Measurements from ENCODE around the gene C1QTNF8.

C1QTNF8 gene, protein sequence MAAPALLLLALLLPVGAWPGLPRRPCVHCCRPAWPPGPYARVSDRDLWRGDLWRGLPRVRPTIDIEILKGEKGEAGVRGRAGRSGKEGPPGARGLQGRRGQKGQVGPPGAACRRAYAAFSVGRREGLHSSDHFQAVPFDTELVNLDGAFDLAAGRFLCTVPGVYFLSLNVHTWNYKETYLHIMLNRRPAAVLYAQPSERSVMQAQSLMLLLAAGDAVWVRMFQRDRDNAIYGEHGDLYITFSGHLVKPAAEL

DNA sequence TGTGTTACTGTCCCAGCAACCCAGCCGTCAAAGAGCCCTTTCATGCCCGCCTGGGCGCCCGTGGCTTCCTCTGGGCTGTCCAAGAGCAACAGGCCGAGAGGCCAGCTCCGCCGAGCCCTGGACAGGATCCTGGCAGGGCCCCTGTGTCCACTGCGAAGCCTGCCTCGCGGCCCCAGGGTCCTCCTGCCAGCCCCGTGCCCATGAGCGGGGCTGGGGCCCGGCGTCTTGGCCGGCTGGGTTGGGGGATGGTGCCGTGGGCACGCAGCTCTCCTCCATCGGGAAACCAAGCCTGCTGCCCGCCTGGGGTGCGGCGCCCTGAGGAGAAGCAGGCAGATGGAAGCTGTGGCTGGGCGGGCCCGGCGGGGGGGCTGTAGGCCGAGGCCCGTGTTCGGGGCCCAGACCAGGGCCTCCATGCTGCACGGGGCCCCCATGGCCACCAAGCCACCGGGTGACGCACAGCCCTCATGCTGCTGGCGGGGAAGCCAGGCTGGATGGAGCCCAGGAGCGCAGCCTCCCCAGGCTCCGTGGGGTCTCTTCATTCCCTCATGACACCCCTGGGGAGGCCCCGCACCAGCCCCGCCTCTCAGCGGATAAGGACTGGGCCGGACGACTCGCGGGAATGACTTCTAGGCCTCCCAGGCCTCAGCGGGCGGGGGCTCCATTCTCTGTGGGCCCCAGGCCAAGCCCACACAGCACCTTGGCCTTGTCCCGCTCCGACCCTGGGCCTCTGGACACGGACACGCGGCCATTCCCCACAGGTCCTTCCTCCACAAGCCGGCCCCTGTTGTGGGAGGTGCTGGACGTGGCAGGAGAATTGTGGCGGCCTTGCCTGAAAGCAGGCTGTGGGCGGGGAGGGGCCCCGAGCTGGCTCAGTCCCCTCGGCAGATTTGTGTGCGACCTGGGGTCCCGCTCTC lies at the start of gene C1QTNF8:
TSS of gene C1QTNF8 (minus strand) at position 76 of the 914 bp plus-strand sequence. CDS start 1,322 bp downstream, outside the sequence.
- no peak for DNase-seq (ENCODE audit: low read depth in 2 of 2)

DNA sequence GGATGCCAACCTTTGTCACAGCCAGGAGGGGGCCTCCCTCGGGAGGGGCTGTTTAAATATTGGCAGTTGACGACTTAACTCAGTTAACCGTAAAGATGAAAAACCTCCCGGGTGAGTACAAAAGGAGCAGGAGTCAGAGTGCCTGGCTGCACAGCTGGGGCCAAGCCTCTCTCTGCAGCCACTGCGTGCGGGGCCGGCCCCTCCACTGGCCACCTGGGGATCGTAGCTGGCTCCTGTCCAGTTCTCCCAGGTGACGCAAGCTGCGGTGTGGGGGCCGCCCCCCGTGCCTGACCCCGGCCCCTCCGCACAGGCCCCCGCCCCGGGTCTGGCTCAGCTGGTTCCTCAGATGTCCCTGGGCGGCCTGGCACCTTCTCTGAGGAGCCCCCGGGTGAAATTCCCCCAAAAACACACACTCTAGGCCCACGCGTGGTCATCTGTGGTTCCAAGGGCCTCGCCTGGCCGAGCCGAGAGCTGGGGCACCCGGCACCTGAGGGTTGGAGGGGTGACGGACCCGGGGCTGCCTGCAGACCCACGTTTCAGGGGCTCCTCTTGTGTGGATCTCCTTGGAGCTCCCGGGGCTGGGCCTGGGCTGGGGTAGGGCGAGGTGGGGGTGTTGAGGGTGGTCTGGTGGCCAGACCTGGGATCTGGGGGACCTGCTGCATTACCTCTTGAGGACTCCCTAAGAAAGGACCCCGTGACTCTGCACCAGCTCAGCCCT lies 49.5 kb upstream of the C1QTNF8 start:
- DNase-seq (ENCODE audit: low read depth in 2 of 2), result no peak

GRCh38 chr16:1144476-1145382 lies 48.7 kb upstream of the C1QTNF8 start:
- DNase-seq (ENCODE audit: low read depth in 2 of 2), result no peak

DNA sequence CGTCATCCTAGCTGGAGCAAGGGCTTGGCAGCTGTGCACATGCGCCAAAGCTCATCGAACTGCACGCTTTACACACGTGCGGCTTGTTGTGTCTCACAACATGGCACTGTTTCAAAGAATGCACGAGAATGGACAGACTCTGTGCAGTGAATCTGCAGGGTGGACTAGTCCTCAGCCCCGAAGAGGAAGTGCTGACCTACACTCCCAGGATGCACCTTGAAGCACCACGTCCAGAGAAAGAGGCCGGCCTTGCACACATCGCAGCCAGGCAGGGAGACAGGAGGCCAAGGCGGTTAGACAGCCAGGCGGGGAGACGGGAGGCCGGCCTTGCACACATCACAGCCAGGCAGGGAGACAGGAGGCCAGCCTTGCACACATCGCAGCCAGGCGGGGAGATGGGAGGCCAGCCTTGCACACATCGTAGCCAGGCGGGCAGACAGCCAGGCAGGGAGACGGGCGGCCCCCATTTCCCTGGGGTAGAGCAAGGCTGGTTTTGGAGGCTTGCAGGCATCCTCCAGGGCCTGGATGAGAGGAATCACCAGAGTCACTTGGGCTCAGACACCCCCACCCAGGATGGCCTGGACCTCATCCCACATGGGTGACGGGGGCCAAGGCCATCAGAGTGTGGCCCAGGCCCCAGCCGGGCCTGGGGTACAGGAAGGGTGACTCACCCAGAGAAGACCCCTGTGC lies 47.9 kb upstream of the C1QTNF8 start:
- DNase-seq (ENCODE audit: low read depth in 2 of 2), result no peak

DNA sequence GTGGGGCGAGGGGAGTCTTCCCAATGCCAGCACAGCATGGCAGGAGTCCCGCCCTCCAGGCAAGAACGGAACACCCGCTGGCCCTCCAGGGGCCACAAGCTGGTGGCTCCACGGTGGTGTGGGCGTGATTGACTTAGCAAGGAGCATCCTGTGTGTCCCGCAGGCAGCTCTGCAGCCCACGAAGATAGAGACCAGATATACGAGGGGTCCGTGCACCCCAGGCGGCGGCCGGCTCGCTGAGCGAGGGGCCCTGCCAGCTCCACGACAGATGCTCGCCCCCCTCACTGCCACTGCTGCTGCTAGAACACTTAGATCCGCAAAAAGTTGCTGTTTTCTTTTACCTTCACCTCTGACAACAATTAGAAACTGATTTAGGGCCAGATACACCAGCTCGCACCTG lies 46.9 kb upstream of the C1QTNF8 start:
- no peak for DNase-seq (ENCODE audit: low read depth in 2 of 2)

- no peak for DNase-seq (ENCODE audit: low read depth in 2 of 2)
Measured at GRCh38 chr16:1141716-1142115, 45.7 kb upstream of the C1QTNF8 start.

GRCh38 chr16:1141191-1141590 lies 45.1 kb upstream of the C1QTNF8 start:
- DNase-seq (ENCODE audit: low read depth in 2 of 2), result no peak

- no peak for DNase-seq (ENCODE audit: low read depth in 2 of 2)
Measured at GRCh38 chr16:1140582-1141162, 44.6 kb upstream of the C1QTNF8 start.

GRCh38 chr16:1137604-1138003 lies 41.6 kb upstream of the C1QTNF8 start:
- no peak for DNase-seq (ENCODE audit: low read depth in 2 of 2)

GRCh38 chr16:1135459-1135825 lies 39.4 kb upstream of the C1QTNF8 start:
- no peak for DNase-seq (ENCODE audit: low read depth in 2 of 2)

DNA sequence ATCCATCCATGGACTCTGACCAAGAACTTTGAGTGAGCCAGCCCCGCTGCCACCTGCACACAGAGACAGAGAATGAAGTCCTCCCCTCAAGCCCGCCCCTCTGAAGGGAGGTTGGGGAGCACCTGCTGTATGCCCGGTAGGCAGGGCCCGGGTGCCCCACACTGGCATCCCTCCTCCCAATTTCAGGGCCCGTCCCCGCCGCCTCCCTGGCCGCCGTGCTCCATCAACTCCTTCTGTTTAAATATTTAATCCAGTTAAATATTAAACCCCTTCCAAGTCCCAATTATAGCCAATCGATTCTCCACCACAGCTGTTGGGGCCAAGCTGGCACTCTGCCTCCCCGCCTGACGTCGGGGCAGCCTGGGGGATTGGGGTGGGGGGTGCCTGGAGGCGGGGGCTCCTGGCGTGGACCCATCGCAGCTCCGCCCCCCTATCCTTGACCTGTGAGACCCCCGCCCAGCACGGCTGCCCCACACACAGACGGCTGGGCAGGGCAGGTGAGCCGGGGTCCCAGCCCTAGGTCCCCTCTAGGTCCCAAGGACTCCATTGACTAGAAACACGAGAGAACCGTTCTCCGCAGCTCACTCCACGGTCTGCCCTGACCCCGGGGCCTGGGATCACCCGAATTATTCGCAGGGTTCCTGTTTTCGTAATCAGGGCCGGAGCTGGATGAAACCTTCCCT lies 38.9 kb upstream of the C1QTNF8 start:
- DNase-seq (ENCODE audit: low read depth in 2 of 2), result no peak

DNA sequence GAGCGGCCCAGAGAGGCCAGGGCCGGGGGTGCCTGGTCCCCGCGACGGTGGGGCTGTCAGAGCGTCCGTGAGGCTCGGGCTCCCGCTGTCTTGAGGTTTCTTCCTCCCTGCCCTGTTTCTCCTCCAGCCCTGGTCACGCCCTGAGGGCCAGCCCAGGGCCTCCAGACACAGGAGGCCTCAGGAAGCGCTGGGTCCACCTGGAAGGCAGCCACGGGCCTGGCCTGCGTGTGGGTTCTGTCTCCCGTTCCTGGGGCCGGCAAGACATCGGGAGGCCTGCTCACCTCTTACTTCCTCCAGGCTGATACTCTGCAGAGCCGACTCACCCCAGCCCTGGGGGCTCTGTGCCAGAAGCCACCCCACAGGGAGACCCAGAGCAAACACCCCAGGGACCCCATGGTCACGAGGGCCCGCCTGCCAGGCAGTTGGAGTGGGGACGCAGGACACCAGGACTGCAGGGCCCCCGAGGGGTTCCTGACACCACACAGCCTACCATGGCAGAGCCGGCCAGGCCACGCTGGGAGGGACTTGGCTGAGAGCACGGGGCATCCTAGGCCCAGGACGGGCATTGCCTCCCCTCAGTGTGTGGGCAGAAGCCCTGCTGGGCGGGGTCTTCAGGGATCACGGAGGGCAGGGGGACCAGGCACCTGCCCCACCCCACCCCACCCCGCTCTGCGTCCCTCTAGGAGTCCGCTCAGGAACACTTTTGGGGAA lies 37.9 kb upstream of the C1QTNF8 start:
- DNase-seq (ENCODE audit: low read depth in 2 of 2), result no peak

DNA sequence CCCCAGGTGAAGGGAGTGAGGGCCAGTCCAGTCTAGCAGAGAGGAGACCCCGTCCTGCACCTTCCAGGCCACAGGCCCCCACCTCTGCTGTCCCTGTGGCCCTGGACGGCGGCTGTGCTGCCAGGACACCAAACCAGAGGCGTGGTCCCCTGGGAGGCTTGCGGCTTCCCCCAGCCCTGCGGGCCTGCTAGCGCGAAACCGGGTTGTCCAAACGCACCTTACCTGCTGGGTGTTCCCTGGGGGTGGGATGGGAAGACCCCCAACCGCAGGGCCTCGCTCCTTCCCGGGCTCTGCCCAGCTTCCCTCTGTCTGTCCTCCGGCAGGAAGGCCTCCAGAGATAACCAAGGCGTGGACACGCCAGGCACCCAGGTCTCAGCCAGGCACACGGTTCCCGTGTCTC lies 37.2 kb upstream of the C1QTNF8 start:
- no peak for DNase-seq (ENCODE audit: low read depth in 2 of 2)

DNA sequence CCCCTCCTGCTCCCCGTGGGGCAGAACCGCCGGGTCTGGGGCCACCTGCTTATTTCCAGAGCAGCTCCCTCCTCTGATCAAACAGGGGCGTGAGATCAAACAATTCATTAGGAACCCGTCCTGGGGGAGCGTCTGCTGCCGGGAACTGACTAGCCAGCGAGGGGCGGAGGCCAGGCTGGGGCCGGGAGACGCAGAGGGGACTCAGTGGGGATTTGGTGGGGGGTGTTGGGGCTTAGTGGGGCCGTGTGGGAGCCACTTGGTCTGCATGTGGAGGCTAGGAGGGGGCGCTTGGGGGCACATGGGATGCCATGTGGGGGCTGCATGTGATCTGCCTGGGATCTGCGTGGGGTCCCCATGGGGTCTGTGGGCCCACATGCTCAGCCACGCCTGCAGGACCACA lies 36.4 kb upstream of the C1QTNF8 start:
- DNase-seq (ENCODE audit: low read depth in 2 of 2), result no peak

DNA sequence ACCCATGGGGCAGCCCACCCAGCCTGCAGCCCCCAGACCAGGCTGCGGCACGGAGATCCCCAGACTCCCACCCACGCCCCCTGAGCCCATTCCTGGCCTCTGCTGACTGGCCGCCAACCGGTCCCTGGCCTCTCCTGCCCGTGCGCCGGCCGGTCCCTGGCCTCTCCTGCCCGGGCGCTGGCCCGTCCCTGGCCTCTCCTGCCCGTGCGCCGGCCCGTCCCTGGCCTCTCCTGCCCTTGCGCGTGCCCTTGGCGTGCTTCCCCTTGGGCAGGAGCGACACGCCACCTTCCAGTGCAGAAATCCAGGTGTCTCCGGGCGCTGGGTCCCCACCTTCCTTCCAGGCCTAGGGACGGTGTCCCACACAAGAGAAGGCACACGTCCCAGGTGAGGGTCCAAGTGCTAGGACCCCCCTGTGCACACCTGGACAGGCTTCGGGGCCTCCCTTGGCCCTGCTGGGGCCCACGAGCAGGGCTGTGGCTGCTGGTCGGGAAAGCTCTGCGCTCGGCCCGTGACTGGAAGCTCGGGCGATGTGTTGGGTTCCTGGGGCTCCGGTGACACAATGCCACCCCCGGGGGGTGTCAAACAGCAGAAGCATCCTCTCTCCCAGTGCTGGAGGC lies 35.4 kb upstream of the C1QTNF8 start:
- DNase-seq (ENCODE audit: low read depth in 2 of 2), result no peak

- no peak for DNase-seq (ENCODE audit: low read depth in 2 of 2)
Measured at GRCh38 chr16:1130382-1130781, 34.3 kb upstream of the C1QTNF8 start.

GRCh38 chr16:1129106-1129960 lies 33.3 kb upstream of the C1QTNF8 start:
- no peak for DNase-seq (ENCODE audit: low read depth in 2 of 2)
